Activated CD4-positive, alpha-beta T cell treated with anti-CD3 and anti-CD28 coated beads, Interleukin-2, amount 50 U/mL, for 4 hours (primary cell): ENCODE data around the gene SEC23B.
"Not testable (repeated sequence)": the region's sequence is repeated elsewhere in the genome, so short reads cannot be mapped to it uniquely, and the experiment has no call there.

Source experiments
- DNase-seq, 2 experiments: peaks; one replicate each; pipeline ENCODE4 v3.0.0-alpha.2; 2020

Gene SEC23B

GRCh38 chr20:18507218-18508191 is at the start of gene SEC23B:
TSS of gene SEC23B (plus strand) at chr20:18507940. CDS start at chr20:18510836, 2,896 bp downstream.
- peak; percentile 98 for DNase-seq

- no peak for DNase-seq
Observed at GRCh38 chr20:18465536-18466200, 42.1 kb upstream of the SEC23B start.

GRCh38 chr20:18466574-18466893 is 41.2 kb upstream of the SEC23B start:
- no peak for DNase-seq

GRCh38 chr20:18466894-18467730 is 40.6 kb upstream of the SEC23B start, which contains the start of the genes DZANK1 and POLR3F:
TSS of gene DZANK1 (minus strand) at chr20:18467030. CDS start at chr20:18465358, 1,672 bp downstream.
TSS of gene POLR3F (plus strand) at chr20:18467390. CDS start at chr20:18467507, 117 bp downstream.
- peak; percentile 91 to 92 for DNase-seq

DNA sequence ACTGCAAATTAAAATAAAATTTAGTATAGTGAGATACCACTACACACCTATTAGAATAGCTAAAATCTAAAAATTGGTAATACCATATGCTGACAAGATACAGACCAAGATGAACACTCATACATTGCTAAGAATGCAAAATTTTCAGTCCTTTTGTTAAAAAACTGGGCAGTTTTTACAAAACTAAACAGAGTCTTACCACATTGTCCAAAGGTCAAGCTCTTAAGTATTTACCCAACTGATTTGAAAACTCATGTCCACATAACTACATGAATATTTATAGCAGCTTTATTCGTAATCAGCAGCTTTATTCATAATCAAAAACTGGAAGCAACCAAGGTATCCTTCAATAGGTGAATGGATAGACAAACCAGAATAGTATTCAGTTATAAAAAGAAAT is 30.5 kb upstream of the SEC23B start:
- DNase-seq = no peak

DNA sequence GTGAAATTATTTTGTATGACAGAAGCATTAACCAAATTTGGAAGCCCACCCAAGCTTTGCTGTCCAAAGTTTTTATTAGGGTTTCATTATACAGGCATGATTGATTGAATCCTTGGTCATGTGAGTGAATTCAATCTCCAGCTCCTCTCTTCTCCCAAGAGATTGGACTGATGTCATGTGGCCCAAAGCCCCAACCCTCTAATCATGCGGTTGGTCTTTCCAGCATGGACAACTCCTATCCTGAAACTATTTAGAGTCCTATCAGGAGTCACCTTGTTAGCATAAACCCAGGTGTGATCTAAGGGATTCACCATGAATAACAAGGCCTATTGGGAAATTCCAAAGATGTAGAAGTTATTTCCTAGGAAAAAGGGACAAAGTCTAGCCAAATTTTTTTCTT is 29.9 kb upstream of the SEC23B start:
- no peak for DNase-seq

DNA sequence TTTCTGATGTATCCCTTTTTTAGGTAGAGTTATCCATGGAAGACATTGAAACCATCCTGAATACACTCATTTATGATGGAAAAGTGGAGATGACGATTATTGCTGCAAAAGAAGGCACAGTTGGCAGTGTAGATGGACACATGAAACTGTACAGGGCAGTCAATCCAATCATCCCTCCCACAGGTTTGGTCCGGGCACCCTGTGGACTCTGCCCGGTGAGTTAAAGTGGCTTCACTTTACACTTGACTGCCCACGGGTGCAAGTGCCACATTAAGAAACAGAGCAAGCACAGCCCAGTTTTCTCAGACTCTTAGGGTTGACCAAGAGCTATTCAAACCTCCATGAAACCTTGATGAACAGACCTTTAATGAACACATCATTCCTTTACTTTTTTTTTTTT is 26.1 kb upstream of the SEC23B start:
- DNase-seq = no peak

GRCh38 chr20:18488301-18488700 is 19.4 kb upstream of the SEC23B start:
- DNase-seq = no peak

DNA sequence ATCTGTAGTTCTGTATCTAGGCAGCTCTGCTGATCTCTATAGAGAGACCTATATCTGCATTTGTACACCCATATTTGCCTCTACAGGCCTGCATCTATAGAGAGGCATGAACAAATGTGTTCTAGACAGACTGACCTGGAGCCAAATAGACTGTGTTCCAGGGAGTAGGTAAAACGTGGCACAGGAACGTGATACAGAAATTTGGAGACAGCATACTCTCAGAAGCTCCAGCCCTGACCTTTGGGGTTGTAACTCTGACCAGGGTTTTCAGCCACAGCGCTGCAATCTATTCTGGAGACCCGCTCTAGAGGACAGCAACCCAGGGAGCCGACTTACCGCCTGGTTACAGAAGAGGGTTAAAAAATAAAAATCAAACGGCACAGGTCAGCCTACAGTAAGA is 11.7 kb upstream of the SEC23B start:
- no peak for DNase-seq

- peak; percentile 59 for DNase-seq
Observed at GRCh38 chr20:18496740-18497592, 10.8 kb upstream of the SEC23B start, which contains the start of gene RBBP9. TSS of gene RBBP9 (minus strand) at chr20:18497225. CDS start at chr20:18497167, 58 bp downstream.

DNA sequence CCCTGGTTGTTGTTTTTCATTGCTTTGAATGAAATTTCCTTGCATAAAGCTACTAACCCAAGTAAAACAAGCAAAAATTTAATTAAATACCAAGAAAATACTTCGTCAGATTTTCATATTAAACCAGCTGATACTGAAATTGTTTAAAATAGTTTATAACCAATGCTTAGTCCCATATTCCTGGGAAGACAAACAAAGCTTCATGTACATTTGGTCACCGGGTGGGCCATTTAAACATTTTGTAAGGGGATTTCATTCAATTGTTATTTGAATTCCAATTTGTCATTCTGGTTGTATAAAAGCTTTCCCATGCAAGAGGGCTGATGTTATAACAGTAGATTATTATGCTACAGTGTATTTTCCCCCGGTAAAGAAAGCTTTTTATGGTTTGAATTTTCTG is 10.1 kb upstream of the SEC23B start:
- no peak for DNase-seq

GRCh38 chr20:18501672-18502071 is 6.1 kb upstream of the SEC23B start:
- DNase-seq = not testable (repeated sequence)

DNA sequence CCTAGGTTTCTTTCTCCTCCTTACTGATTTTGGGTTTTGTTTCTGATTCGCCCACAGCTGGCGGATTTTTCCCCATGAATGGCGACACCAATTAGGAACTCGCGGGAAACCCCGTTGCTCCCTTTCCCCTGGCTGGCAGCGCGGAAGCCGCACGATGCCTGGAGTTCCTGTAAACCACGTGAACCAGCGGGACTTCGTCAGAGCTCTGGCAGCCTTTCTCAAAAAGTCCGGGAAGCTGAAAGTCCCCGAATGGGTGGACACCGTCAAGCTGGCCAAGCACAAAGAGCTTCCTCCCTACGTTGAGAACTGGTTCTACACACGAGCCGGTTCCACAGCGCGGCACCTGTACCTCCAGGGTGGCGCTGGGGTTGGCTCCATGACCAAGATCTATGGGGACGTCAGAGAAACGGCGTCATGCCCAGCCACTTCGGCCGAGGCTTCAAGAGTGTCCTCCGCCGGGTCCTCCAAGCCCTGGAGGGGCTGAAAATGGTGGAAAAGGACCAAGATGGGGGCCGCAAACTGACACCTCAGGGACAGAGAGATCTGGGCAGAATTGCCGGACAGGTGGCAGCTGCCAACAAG is 3.2 kb upstream of the SEC23B start:
- no peak for DNase-seq

DNA sequence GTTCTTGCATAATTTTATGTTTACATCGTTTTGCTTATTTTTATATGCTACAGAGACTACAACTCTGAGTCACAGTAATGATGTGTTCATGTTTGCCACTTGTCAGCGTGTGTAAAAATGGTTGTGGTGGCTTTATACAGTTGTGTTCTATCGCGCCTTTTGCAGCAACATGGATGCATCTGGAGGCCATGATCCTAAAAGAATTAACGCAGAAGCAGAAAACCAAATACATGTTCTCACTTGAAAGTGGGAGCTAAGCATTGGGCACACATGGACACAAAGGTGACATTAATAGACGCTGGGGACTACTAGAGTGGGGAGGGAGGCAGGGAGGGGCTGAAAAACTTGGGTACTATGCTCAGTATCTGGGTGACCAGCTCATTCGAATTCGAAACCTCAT is 996 bp upstream of the SEC23B start:
- DNase-seq = no peak

- DNase-seq = no peak
Observed at GRCh38 chr20:18511571-18511970, 3.8 kb downstream of the SEC23B start.

DNA sequence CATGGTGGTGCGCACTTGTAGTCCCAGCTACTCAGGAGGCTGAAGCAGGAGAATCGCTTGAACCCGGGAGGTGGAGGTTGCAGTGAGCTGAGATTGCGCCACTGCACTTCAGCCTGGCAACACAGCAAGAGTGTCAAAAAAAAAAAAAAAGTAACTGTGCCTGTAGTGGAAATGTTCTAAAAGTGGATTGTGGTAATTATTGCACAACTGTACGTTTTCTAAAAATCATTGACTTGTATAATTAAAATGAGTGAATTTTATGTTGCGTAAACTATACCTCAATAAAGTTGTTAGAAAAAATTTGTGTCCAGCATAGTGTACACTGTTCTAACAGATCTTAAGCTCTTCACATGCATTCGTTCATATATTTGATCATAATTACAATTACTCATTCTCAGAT is 5.5 kb downstream of the SEC23B start:
- no peak for DNase-seq

DNA sequence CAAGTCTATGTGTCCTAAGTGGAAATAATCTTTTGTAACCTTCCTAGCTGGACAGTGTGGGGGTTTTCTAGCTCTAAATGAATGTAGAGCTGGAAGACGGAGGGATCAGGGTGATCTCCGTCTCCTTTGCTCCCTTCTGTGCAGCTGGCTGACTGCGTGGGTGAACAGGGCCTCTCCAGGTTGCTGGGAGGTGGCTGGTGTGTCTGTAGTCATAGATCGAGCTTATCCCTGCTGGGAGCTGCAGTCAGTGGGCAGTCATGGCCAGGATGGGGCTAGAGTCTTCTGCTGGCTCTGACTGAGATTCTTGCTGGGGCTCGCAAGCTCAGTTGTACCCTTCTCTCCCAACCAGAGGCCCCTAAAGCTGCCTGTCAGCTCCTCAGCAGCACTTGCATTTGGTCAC is 6.4 kb downstream of the SEC23B start:
- no peak for DNase-seq

DNA sequence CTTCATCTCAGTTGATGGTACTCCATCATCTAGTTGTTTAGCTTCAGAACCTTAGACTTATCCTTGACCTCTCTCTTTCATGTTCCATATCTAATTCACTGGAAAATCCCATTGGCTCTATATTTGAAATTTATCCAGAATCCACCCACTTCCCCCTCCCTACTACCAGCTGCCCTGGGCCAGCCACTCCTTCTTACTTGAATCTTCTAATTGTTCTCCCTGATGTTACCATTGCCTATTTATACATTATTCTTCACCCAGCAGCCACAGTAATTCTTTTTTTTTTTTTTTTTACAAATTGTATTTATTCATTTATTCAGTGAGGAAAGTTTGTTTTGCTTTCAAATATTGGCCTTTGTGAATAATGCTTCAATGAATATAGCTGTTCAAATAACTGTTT is 8.2 kb downstream of the SEC23B start:
- DNase-seq = no peak

DNA sequence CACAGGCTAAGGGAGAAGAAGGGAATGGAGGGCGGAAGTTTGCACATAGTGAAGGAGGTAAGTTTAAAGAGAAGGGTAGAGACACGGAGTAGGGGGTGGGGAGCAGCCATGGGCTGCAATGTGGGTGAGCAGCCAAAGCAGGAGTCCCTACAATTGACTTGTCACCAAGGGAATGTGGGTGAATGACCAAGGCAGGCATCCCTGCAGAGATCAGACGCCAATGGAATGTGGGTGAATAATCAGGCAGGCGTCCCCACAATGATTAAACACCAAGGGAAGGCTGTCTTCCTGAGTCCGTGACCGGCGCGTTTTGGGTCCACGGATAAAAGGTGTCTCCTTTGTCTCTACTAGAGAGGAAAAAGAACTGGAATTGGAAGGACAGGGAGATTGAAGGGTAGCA is 14.3 kb downstream of the SEC23B start:
- DNase-seq = not testable (repeated sequence)

GRCh38 chr20:18523066-18523465 is 15.3 kb downstream of the SEC23B start:
- no peak for DNase-seq

DNA sequence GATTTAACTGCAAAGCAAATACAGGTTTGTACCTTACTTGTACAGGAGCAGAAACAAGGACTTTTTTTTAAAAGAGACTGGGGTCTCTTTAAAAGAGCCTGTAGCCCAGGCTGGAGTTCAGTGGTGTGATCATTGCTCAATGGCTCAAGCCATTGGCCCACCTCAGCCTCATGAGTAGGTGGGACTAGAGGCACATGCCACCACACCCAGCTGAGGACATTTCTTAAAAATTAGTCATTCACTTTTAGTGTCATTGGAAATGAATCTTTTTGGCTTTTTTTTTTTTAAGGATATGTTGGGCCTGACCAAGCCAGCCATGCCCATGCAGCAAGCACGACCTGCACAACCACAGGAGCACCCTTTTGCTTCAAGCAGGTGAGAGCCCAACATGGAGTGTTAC is 16.9 kb downstream of the SEC23B start:
- no peak for DNase-seq

- not testable (repeated sequence) for DNase-seq
Observed at GRCh38 chr20:18526761-18527160, 19.0 kb downstream of the SEC23B start.
